ENCODE data around the gene MAPK7.

DNA sequence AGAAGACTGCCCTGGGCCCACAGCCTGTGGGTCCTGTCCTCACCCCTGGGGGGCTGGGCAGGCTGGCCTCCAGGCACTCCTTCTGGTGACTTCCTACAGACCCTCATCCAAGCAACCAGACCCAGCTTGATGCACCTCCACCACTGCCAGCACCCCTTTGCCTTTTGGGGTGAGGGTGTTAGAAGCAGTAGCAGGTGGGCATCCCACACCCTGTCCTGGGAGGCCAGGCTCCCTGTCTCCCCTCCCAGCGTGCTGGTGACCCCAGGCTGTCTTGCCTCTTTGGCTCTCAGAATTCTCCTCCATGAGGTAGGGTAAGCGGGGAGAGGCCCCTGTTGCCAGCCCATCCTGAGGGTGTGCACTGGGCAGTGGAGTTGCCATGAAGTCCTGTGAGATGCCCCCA is 49.2 kb upstream of the MAPK7 start:
- TF ChIP-seq GATA2 (IDR thresholded peaks at IDR 0.05; ENCODE audit: low read depth, low read length) (no peak), GATA3 (IDR thresholded peaks at IDR 0.05; ENCODE audit: low read depth, low read length) (no peak)
